Mucosa of stomach (tissue), 1 donor: ENCODE data around the gene PTTG1.

Source experiments
- H3K27me3 ChIP-seq: one replicate; pipeline ENCODE4 v1.7.0; 2013; ENCODE audit warnings: mild to moderate bottlenecking, low read length; ENCODE audit not compliant: control insufficient read depth, insufficient read depth
- H3K36me3 ChIP-seq: one replicate; pipeline ENCODE4 v1.7.0; 2013; ENCODE audit warnings: low read length; ENCODE audit not compliant: control insufficient read depth, insufficient read depth
- H3K4me1 ChIP-seq: one replicate; pipeline ENCODE4 v1.7.0; 2013; ENCODE audit warnings: mild to moderate bottlenecking, low read length; ENCODE audit not compliant: control insufficient read depth, insufficient read depth
- H3K4me3 ChIP-seq: one replicate; pipeline ENCODE4 v1.7.0; 2013; ENCODE audit warnings: low read length
- H3K9ac ChIP-seq: one replicate; pipeline ENCODE4 v1.7.0; 2013; ENCODE audit warnings: mild to moderate bottlenecking, low read length, moderate library complexity
- H3K9me3 ChIP-seq: one replicate; pipeline ENCODE4 v1.7.0; 2013; ENCODE audit warnings: mild to moderate bottlenecking, low read length, moderate library complexity; ENCODE audit not compliant: control insufficient read depth
- donor health status: Pancreatic carcinoma.

Gene PTTG1

GRCh38 chr5:160421625-160422258 lies at the start of gene PTTG1:
Gene PTTG1, plus strand, starts transcription at chr5:160421855. Its CDS starts 458 bp downstream, at chr5:160422313.
- no peaks in the 10 kb centered on the region for H3K36me3 ChIP-seq
- peak within 1 kb of the TSS; percentile 70 for H3K9ac ChIP-seq
- H3K27me3 ChIP-seq = no peaks in the 10 kb centered on the region
- no peaks in the 10 kb centered on the region for H3K9me3 ChIP-seq
- H3K4me3 ChIP-seq = peak within 1 kb of the TSS; percentile 47
- peaks cover 16% of the 10 kb centered on the region for H3K4me1 ChIP-seq

- peaks cover 4% of the 10 kb centered on the region for H3K27me3 ChIP-seq
- H3K4me3 ChIP-seq = no peak overlapping the region
- no peaks in the 10 kb centered on the region for H3K9me3 ChIP-seq
- H3K36me3 ChIP-seq = no peaks in the 10 kb centered on the region
- peaks cover under 1% of the 10 kb centered on the region for H3K4me1 ChIP-seq
- no peak overlapping the region for H3K9ac ChIP-seq
These were observed 46.5 kb upstream of the PTTG1 start for GRCh38 chr5:160375166-160375565.

GRCh38 chr5:160375701-160376100 lies 46.0 kb upstream of the PTTG1 start:
- Histone ChIP-seq H3K36me3 (no peaks in the 10 kb centered on the region), H3K27me3 (peaks cover 4% of the 10 kb centered on the region), H3K4me3 (no peak overlapping the region), H3K9me3 (no peaks in the 10 kb centered on the region), H3K9ac (no peak overlapping the region), H3K4me1 (no peaks in the 10 kb centered on the region)

- no peaks in the 10 kb centered on the region for H3K9me3 ChIP-seq
- no peaks in the 10 kb centered on the region for H3K4me1 ChIP-seq
- H3K27me3 ChIP-seq = peaks cover 4% of the 10 kb centered on the region
- H3K4me3 ChIP-seq = no peak overlapping the region
- no peak overlapping the region for H3K9ac ChIP-seq
- H3K36me3 ChIP-seq = no peaks in the 10 kb centered on the region
These were observed 45.2 kb upstream of the PTTG1 start for GRCh38 chr5:160376416-160376815.

- Histone ChIP-seq H3K4me1 (no peaks in the 10 kb centered on the region), H3K4me3 (no peak overlapping the region), H3K36me3 (no peaks in the 10 kb centered on the region), H3K27me3 (no peaks in the 10 kb centered on the region), H3K9me3 (no peaks in the 10 kb centered on the region), H3K9ac (no peak overlapping the region)
These were observed 44.0 kb upstream of the PTTG1 start for GRCh38 chr5:160377651-160378050.

GRCh38 chr5:160378330-160378729 lies 43.3 kb upstream of the PTTG1 start:
- no peaks in the 10 kb centered on the region for H3K27me3 ChIP-seq
- no peaks in the 10 kb centered on the region for H3K9me3 ChIP-seq
- H3K4me1 ChIP-seq = no peaks in the 10 kb centered on the region
- H3K36me3 ChIP-seq = no peaks in the 10 kb centered on the region
- H3K9ac ChIP-seq = no peak overlapping the region
- H3K4me3 ChIP-seq = no peak overlapping the region

GRCh38 chr5:160379511-160379910 lies 42.1 kb upstream of the PTTG1 start:
- H3K27me3 ChIP-seq = no peaks in the 10 kb centered on the region
- H3K4me1 ChIP-seq = no peaks in the 10 kb centered on the region
- no peak overlapping the region for H3K4me3 ChIP-seq
- H3K36me3 ChIP-seq = no peaks in the 10 kb centered on the region
- no peak overlapping the region for H3K9ac ChIP-seq
- H3K9me3 ChIP-seq = no peaks in the 10 kb centered on the region

GRCh38 chr5:160380041-160380440 lies 41.6 kb upstream of the PTTG1 start:
- Histone ChIP-seq H3K9me3 (no peaks in the 10 kb centered on the region), H3K36me3 (no peaks in the 10 kb centered on the region), H3K27me3 (no peaks in the 10 kb centered on the region), H3K9ac (no peak overlapping the region), H3K4me1 (no peaks in the 10 kb centered on the region), H3K4me3 (no peak overlapping the region)

- H3K36me3 ChIP-seq = no peaks in the 10 kb centered on the region
- H3K9ac ChIP-seq = no peak overlapping the region
- no peaks in the 10 kb centered on the region for H3K9me3 ChIP-seq
- no peak overlapping the region for H3K4me3 ChIP-seq
- H3K27me3 ChIP-seq = no peaks in the 10 kb centered on the region
- no peaks in the 10 kb centered on the region for H3K4me1 ChIP-seq
These were observed 39.3 kb upstream of the PTTG1 start for GRCh38 chr5:160382346-160382745.

- no peaks in the 10 kb centered on the region for H3K27me3 ChIP-seq
These were observed 37.0 kb upstream of the PTTG1 start for GRCh38 chr5:160384681-160385080.

GRCh38 chr5:160385496-160385895 lies 36.2 kb upstream of the PTTG1 start:
- Histone ChIP-seq H3K36me3 (no peaks in the 10 kb centered on the region), H3K4me1 (no peaks in the 10 kb centered on the region), H3K27me3 (no peaks in the 10 kb centered on the region), H3K4me3 (no peak overlapping the region), H3K9ac (no peak overlapping the region), H3K9me3 (no peaks in the 10 kb centered on the region)

More at GRCh38 chr5:160384681-160385080, 37.0 kb upstream of the PTTG1 start:
- H3K36me3 ChIP-seq = no peaks in the 10 kb centered on the region
- H3K4me3 ChIP-seq = no peak overlapping the region
- no peaks in the 10 kb centered on the region for H3K9me3 ChIP-seq
- H3K4me1 ChIP-seq = no peaks in the 10 kb centered on the region
- no peak overlapping the region for H3K9ac ChIP-seq

GRCh38 chr5:160387445-160387844 lies 34.2 kb upstream of the PTTG1 start:
- Histone ChIP-seq H3K27me3 (no peaks in the 10 kb centered on the region), H3K4me3 (no peak overlapping the region), H3K4me1 (no peaks in the 10 kb centered on the region), H3K9me3 (no peaks in the 10 kb centered on the region), H3K36me3 (no peaks in the 10 kb centered on the region), H3K9ac (no peak overlapping the region)
